GM23248 (cell line): ENCODE data around the gene MOB4. TPM values are rescaled to one million over a fixed set of nuclear protein-coding genes. Genes with fewer than 3 reads are reported as not detected.

ENCODE experiments used
- DNase-seq: peaks from one replicate; pipeline ENCODE4 v3.0.0-alpha.2; 2015
- H2AFZ ChIP-seq: fragments of 200-600 bp; sonication (generic); 2 replicates; pipeline ENCODE4 v1.6.1; 2016; ENCODE audit warnings: antibody characterized with exemption
- H3F3A ChIP-seq: fragments of 200-600 bp; sonication (generic); 2 replicates; pipeline ENCODE4 v1.6.1; 2016; ENCODE audit warnings: mild to moderate bottlenecking, antibody characterized with exemption, mixed run types; ENCODE audit not compliant: insufficient read depth
- H3K27ac ChIP-seq: fragments of 200-600 bp; sonication (generic); 2 replicates; pipeline ENCODE4 v1.5.1; 2016; ENCODE audit warnings: mild to moderate bottlenecking
- H3K27me3 ChIP-seq: fragments of 200-600 bp; sonication (generic); replicated peaks from 2 replicates; pipeline ENCODE4 v1.6.1; 2016; ENCODE audit warnings: mild to moderate bottlenecking; ENCODE audit not compliant: insufficient read depth
- H3K36me3 ChIP-seq: fragments of 200-600 bp; sonication (generic); 2 replicates; pipeline ENCODE4 v1.6.1; 2016; ENCODE audit warnings: low read depth, mild to moderate bottlenecking
- H3K4me1 ChIP-seq: fragments of 200-600 bp; sonication (generic); 2 replicates; pipeline ENCODE4 v1.6.1; 2016; ENCODE audit warnings: mild to moderate bottlenecking; ENCODE audit not compliant: insufficient read depth
- H3K4me2 ChIP-seq: fragments of 200-600 bp; sonication (generic); one replicate; pipeline ENCODE4 v1.6.1; 2016; ENCODE audit warnings: mild to moderate bottlenecking; ENCODE audit not compliant: unreplicated experiment
- H3K4me3 ChIP-seq: fragments of 200-600 bp; sonication (generic); 2 replicates; pipeline ENCODE4 v1.5.1; 2016; ENCODE audit warnings: mild to moderate bottlenecking
- H3K79me2 ChIP-seq: fragments of 200-600 bp; sonication (generic); 2 replicates; pipeline ENCODE4 v1.6.1; 2016; ENCODE audit warnings: mild to moderate bottlenecking; ENCODE audit not compliant: insufficient read depth
- H3K9ac ChIP-seq: fragments of 200-600 bp; sonication (generic); 2 replicates; pipeline ENCODE4 v1.6.1; 2016; ENCODE audit warnings: mild to moderate bottlenecking
- H3K9me2 ChIP-seq: fragments of 200-600 bp; sonication (generic); 2 replicates; pipeline ENCODE4 v1.6.1; 2016; ENCODE audit warnings: mixed run types, mild to moderate bottlenecking, moderate library complexity; ENCODE audit not compliant: insufficient read depth
- H3K9me3 ChIP-seq: fragments of 200-600 bp; sonication (generic); one replicate; pipeline ENCODE4 v1.6.1; 2017; ENCODE audit warnings: low read depth
- H4K20me1 ChIP-seq: fragments of 200-600 bp; sonication (generic); 2 replicates; pipeline ENCODE4 v1.6.0; 2016; ENCODE audit not compliant: insufficient read depth
- EZH2 ChIP-seq: fragments of 200-600 bp; sonication (generic); IDR thresholded peaks from 2 replicates; pipeline ENCODE4 v1.6.1; 2018; ENCODE audit warnings: antibody characterized with exemption, mild to moderate bottlenecking; ENCODE audit not compliant: insufficient read depth, poor library complexity, severe bottlenecking
- EZH2phosphoT487 ChIP-seq: fragments of 200-600 bp; sonication (generic); IDR thresholded peaks from 2 replicates; pipeline ENCODE4 v1.6.1; 2018; ENCODE audit warnings: antibody characterized with exemption, moderate library complexity, mild to moderate bottlenecking, low read depth; ENCODE audit not compliant: insufficient read depth
- WGBS, 2 experiments: methylation state at CpG; one replicate each; pipeline ENCODE4 v1.1.6; 2015 to 2017; ENCODE audit warnings: low lambda C conversion rate in 2 of 2, low coverage in 1 of 2; ENCODE audit errors: missing lambda C conversion rate in 2 of 2; 5-methylcytosine and 5-hydroxymethylcytosine counted together
- in situ Hi-C: fragments of 300-500 bp; cut with MboI; formaldehyde crosslinking; loops from 2 replicates; pipeline ENCODE4 v1.15.0; 2020
- polyA plus RNA-seq: library from polyadenylated mRNA; unstranded; fragments of >200 nt; fragmentation: Nextera tagmentation; extraction: Ambion mirVana; gene quantifications from 2 replicates; pipeline ENCODE4 v1.2.1, GENCODE V29; 2016
- total RNA-seq: library from RNA; depleted of rRNA; stranded (reverse); fragments of >200 nt; shearing (Covaris generic); gene quantifications from 2 replicates; pipeline ENCODE4 v1.2.3, GENCODE V29; 2014

MOB4 gene
- total and polyA plus RNA-seq, 2 experiments from 2014 or later, result 45.8 to 67.1 TPM

DNA sequence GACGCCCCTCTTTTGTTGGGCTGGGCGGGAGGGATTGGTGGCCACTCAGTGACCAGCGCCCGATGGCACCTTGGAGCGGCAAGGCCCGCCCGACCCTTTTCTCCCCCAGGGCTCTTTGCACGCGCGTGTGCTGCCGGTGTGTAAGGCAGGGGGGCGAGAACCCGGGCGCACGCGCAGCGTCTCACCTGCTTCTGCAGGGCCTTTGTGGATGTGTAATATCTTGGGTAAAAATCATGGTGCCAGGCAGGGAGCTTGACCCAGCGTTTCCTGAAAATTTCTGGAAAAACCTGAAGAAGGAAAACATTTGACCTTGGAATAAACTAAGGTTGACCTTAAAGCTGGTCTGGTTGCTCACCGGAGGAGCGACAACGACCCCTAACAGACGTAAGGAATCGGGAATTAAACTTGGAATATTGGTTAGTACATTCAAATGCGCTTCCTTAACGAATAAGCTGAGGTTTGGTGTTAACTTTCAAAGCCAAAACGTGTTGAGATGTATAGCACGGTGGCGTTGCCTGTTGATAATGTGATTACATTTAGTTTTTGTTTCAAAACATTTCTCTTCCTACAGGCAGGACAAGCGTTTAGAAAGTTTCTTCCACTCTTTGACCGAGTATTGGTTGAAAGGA lies 15.2 kb upstream of the MOB4 start:
- H3K9me2 ChIP-seq, result no peaks in the 10 kb centered on the region
- no peaks in the 10 kb centered on the region for H3K9me3 ChIP-seq
- H3K4me2 ChIP-seq, result peak overlapping the region; percentile 94
- 0 to 1% methylated on average over 25 to 30 of the region's 30 CpGs for WGBS, 2 experiments
- H3K4me3 ChIP-seq, result peak overlapping the region; percentile 89
- H2AFZ ChIP-seq, result peak overlapping the region; percentile 74
- TF ChIP-seq EZH2 (no peak), EZH2phosphoT487 (no peak)
- H4K20me1 ChIP-seq, result no peaks in the 10 kb centered on the region
- H3F3A ChIP-seq, result peaks cover 28% of the 10 kb centered on the region
- H3K27me3 ChIP-seq, result no peaks in the 10 kb centered on the region
- peaks cover 38% of the 10 kb centered on the region for H3K4me1 ChIP-seq
- peaks cover 87% of the 10 kb centered on the region for H3K79me2 ChIP-seq
- peaks cover 44% of the 10 kb centered on the region for H3K36me3 ChIP-seq
- peak overlapping the region; percentile 89 for H3K9ac ChIP-seq
- in situ Hi-C loops, result no loop called here
- H3K27ac ChIP-seq, result peak overlapping the region; percentile 79
- DNase-seq, result peak; percentile 43

DNA sequence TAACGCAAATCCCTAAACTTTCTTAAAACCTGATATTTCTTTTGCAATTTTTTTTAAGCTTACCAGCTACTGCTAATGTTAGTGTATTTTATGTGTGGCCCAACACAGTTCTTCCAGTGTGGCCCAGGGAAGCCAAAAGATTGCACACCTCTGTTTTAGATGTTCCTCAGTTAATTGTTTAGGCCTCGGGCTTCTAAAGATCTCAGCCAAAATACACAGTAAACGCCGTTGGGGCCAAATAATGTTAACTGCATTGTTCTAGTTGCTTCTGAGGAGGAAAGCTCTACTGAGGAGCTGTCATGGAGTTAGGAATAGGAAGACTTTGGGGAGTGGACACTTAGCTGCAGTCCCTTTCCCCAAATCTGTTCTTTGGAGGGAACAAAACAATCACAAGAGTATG lies 13.7 kb upstream of the MOB4 start:
- Histone ChIP-seq H3K4me1 (peaks cover 27% of the 10 kb centered on the region), H3K27me3 (no peaks in the 10 kb centered on the region), H4K20me1 (no peaks in the 10 kb centered on the region), H3K36me3 (peaks cover 37% of the 10 kb centered on the region), H3K27ac (no peak overlapping the region; the same call in 1 of the 2 replicates), H3K4me2 (peak overlapping the region; percentile 94), H3F3A (peaks cover 37% of the 10 kb centered on the region), H3K9me3 (no peaks in the 10 kb centered on the region), H2AFZ (no peak overlapping the region), H3K79me2 (peaks cover 72% of the 10 kb centered on the region), H3K9ac (peak overlapping the region; percentile 25; the same call in 1 of the 2 replicates), H3K9me2 (no peaks in the 10 kb centered on the region), H3K4me3 (peak overlapping the region; percentile 89)
- in situ Hi-C loops, result no loop called here
- no peak for DNase-seq
- TF ChIP-seq EZH2 (no peak), EZH2phosphoT487 (no peak)
- WGBS, 2 experiments, result 65 to 73% methylated on average over 4 of the region's 4 CpGs

DNA sequence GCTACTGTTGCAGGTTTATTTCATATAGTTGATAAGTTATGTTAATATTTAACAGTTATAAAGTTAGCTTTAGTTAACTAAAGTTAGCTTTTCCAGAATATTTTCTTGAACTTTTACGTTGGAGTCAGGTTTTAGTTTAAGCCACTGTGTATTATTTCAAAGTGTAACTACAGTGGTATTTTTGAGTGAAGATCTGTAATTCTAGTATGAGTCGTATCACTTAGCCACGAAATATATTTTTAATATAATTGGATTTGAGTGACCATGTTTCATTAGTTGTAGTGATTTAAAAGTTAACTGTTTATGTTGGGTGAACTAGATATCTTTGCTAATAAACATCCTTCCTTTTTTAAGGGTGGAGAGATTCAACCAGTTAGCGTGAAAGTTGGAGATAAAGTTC lies 13.2 kb upstream of the MOB4 start:
- in situ Hi-C loops, result no loop called here
- peaks cover 36% of the 10 kb centered on the region for H3K36me3 ChIP-seq
- WGBS, 2 experiments, result 47 to 52% methylated on average over 4 of the region's 4 CpGs

DNA sequence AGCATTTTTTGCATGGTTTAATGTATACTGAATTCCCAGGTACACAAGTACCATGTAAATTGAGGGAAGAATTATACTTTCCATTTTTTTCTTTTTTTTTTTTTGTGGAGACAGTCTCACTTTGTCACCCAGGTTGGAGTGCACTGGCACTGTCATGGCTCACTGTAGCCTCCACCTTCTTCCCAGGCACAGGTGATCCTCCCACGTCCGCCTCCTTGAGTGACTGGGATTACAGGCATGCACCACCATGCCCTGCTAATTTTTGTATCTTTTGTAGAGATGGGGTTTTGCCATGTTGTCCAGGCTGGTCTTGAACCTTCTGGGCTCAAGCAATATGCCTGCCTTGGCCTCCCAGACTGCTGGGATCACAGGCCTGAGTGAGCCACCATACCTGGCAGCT lies 11.9 kb upstream of the MOB4 start:
- no peak for DNase-seq
- Histone ChIP-seq H3K4me3 (no peak overlapping the region), H3K9ac (no peak overlapping the region), H3K9me3 (no peaks in the 10 kb centered on the region), H4K20me1 (no peaks in the 10 kb centered on the region), H3K36me3 (peaks cover 31% of the 10 kb centered on the region), H3F3A (peaks cover 26% of the 10 kb centered on the region), H3K9me2 (no peaks in the 10 kb centered on the region), H3K4me1 (peaks cover 13% of the 10 kb centered on the region), H3K27me3 (no peaks in the 10 kb centered on the region), H3K4me2 (no peak overlapping the region), H3K79me2 (peaks cover 54% of the 10 kb centered on the region), H2AFZ (no peak overlapping the region), H3K27ac (no peak overlapping the region)
- in situ Hi-C loops, result no loop called here
- 94 to 96% methylated on average over 2 of the region's 2 CpGs for WGBS, 2 experiments
- TF ChIP-seq EZH2phosphoT487 (no peak), EZH2 (no peak)

More for the DNA sequence above, 13.2 kb upstream of the MOB4 start:
- TF ChIP-seq EZH2phosphoT487 (no peak), EZH2 (no peak)
- Histone ChIP-seq H3K9me3 (no peaks in the 10 kb centered on the region), H3K4me1 (peaks cover 22% of the 10 kb centered on the region), H3K79me2 (peaks cover 67% of the 10 kb centered on the region), H3K9ac (0 out of 2 replicates have a peak overlapping the region, but pooled peaks have one; percentile 25), H3K9me2 (no peaks in the 10 kb centered on the region), H4K20me1 (no peaks in the 10 kb centered on the region), H2AFZ (no peak overlapping the region), H3K27me3 (no peaks in the 10 kb centered on the region), H3K4me2 (peak overlapping the region; percentile 94), H3K27ac (no peak overlapping the region), H3F3A (peaks cover 37% of the 10 kb centered on the region), H3K4me3 (no peak overlapping the region)
- DNase-seq, result no peak
